GM19239 (cell line): ENCODE results near the gene C12orf56.
"Not testable (repeated sequence)": the region's sequence is repeated elsewhere in the genome, so short reads cannot be mapped to it uniquely, and the experiment has no call there.

Experiments used
- DNase-seq: peaks from one replicate; pipeline ENCODE4 v3.0.0; 2011; ENCODE audit warnings: low spot score; ENCODE audit not compliant: insufficient read length
- FAIRE-seq: peaks from 2 replicates; lab custom pipeline; 2011; peaks lifted over from hg19 to GRCh38; lab: Jason Lieb, UNC

C12orf56 gene

GRCh38 chr12:64319540-64320225 lies 70.9 kb downstream of the C12orf56 start:
- DNase-seq, FAIRE-seq: not testable (repeated sequence)

- no peak for FAIRE-seq
- DNase-seq = no peak
Observed at GRCh38 chr12:64318605-64319004, 72.0 kb downstream of the C12orf56 start.

GRCh38 chr12:64311877-64312276 lies 78.7 kb downstream of the C12orf56 start:
- FAIRE-seq (no peak), DNase-seq (no peak)

- no peak for FAIRE-seq
Observed at GRCh38 chr12:64304571-64304970, 86.0 kb downstream of the C12orf56 start.

GRCh38 chr12:64299628-64300027 lies 90.9 kb downstream of the C12orf56 start:
- DNase-seq (no peak), FAIRE-seq (no peak)

More at GRCh38 chr12:64304571-64304970, 86.0 kb downstream of the C12orf56 start:
- DNase-seq = no peak

GRCh38 chr12:64296301-64296700 lies 94.3 kb downstream of the C12orf56 start:
- no peak for FAIRE-seq
- DNase-seq = no peak

GRCh38 chr12:64293654-64294364 lies 96.7 kb downstream of the C12orf56 start:
- DNase-seq (no peak), FAIRE-seq (no peak)

- not testable (repeated sequence) for DNase-seq, FAIRE-seq
Observed at GRCh38 chr12:64293174-64293573, 97.4 kb downstream of the C12orf56 start.

- DNase-seq (no peak), FAIRE-seq (no peak)
Observed at GRCh38 chr12:64286521-64286920, 104.0 kb downstream of the C12orf56 start.

GRCh38 chr12:64284256-64284655 lies 106.3 kb downstream of the C12orf56 start:
- DNase-seq (no peak), FAIRE-seq (no peak)

GRCh38 chr12:64278421-64278820 lies 112.1 kb downstream of the C12orf56 start:
- no peak for DNase-seq
- FAIRE-seq = no peak

- FAIRE-seq = no peak
- DNase-seq = no peak
Observed at GRCh38 chr12:64273527-64274403, 116.8 kb downstream of the C12orf56 start.

GRCh38 chr12:64270411-64270810 lies 120.1 kb downstream of the C12orf56 start:
- no peak for FAIRE-seq
- DNase-seq = no peak

- FAIRE-seq = no peak
- no peak for DNase-seq
Observed at GRCh38 chr12:64269161-64269560, 121.4 kb downstream of the C12orf56 start.

GRCh38 chr12:64268409-64268808 lies 122.1 kb downstream of the C12orf56 start:
- DNase-seq (no peak), FAIRE-seq (no peak)

GRCh38 chr12:64265839-64266238 lies 124.7 kb downstream of the C12orf56 start:
- no peak for FAIRE-seq
- DNase-seq = no peak

GRCh38 chr12:64261813-64262212 lies 128.7 kb downstream of the C12orf56 start:
- FAIRE-seq (no peak), DNase-seq (no peak)

GRCh38 chr12:64258576-64258975 lies 132.0 kb downstream of the C12orf56 start:
- no peak for FAIRE-seq
- no peak for DNase-seq

GRCh38 chr12:64256166-64256800 lies 134.3 kb downstream of the C12orf56 start:
- FAIRE-seq (peak; percentile 51), DNase-seq (no peak)

- FAIRE-seq = no peak
Observed at GRCh38 chr12:64255249-64255648, 135.3 kb downstream of the C12orf56 start.

More at GRCh38 chr12:64255249-64255648, 135.3 kb downstream of the C12orf56 start:
- no peak for DNase-seq
